HG03442 (cell line): Measurements from ENCODE around the gene STXBP3.
A peak's percentile ranks its signal among the peaks of the same experiment; 100 is the strongest.
"Not testable (repeated sequence)": the region's sequence is repeated elsewhere in the genome, so short reads cannot be mapped to it uniquely, and the experiment has no call there.

Experiments
- ATAC-seq: cut with Tn5 transposase; IDR thresholded peaks from one replicate; pipeline ENCODE4 v1.9.1; 2021; ENCODE audit warnings: mild to moderate bottlenecking, moderate library complexity; ENCODE audit not compliant: unreplicated experiment

STXBP3 gene

GRCh38 chr1:108728327-108728923, 18.0 kb upstream of the STXBP3 start:
- no peak for ATAC-seq

GRCh38 chr1:108729481-108729880, 17.0 kb upstream of the STXBP3 start:
- ATAC-seq: no peak

- ATAC-seq: no peak
Measured at GRCh38 chr1:108732398-108732797, 14.1 kb upstream of the STXBP3 start.

- ATAC-seq: no peak
Measured at GRCh38 chr1:108734171-108734865, 12.2 kb upstream of the STXBP3 start.

- no peak for ATAC-seq
Measured at GRCh38 chr1:108742253-108742652, 4.2 kb upstream of the STXBP3 start.

- ATAC-seq: no peak
Measured at GRCh38 chr1:108745980-108746381, 493 bp upstream of the STXBP3 start.

- ATAC-seq: peak; percentile 30
Measured at GRCh38 chr1:108747171-108747850, 837 bp downstream of the STXBP3 start.

GRCh38 chr1:108747898-108748297, 1.4 kb downstream of the STXBP3 start:
- no peak for ATAC-seq

GRCh38 chr1:108749081-108749480, 2.6 kb downstream of the STXBP3 start:
- ATAC-seq: no peak

- ATAC-seq: no peak
Measured at GRCh38 chr1:108750476-108751181, 4.2 kb downstream of the STXBP3 start.

- no peak for ATAC-seq
Measured at GRCh38 chr1:108753363-108753762, 6.9 kb downstream of the STXBP3 start.

GRCh38 chr1:108758796-108759195, 12.3 kb downstream of the STXBP3 start:
- no peak for ATAC-seq

- ATAC-seq: no peak
Measured at GRCh38 chr1:108767115-108767514, 20.6 kb downstream of the STXBP3 start.

- ATAC-seq: no peak
Measured at GRCh38 chr1:108767708-108768107, 21.2 kb downstream of the STXBP3 start.

- no peak for ATAC-seq
Measured at GRCh38 chr1:108777839-108778238, 31.4 kb downstream of the STXBP3 start.

GRCh38 chr1:108779455-108779854, 33.0 kb downstream of the STXBP3 start:
- ATAC-seq: no peak

GRCh38 chr1:108780937-108781574, 34.6 kb downstream of the STXBP3 start:
- ATAC-seq: no peak

GRCh38 chr1:108781575-108781944, 35.1 kb downstream of the STXBP3 start:
- ATAC-seq: not testable (repeated sequence)

- no peak for ATAC-seq
Measured at GRCh38 chr1:108785264-108785663, 38.8 kb downstream of the STXBP3 start.

- ATAC-seq: no peak
Measured at GRCh38 chr1:108785880-108786279, 39.4 kb downstream of the STXBP3 start.

GRCh38 chr1:108791790-108792189, 45.3 kb downstream of the STXBP3 start:
- ATAC-seq: no peak
